HuH-7.5 (cell line): ENCODE results near the gene RPL15.
A peak's percentile ranks its signal among the peaks of the same experiment; 100 is the strongest.

Source experiments
- DNase-seq: peaks from one replicate; pipeline ENCODE4 v3.0.0; 2011; ENCODE audit warnings: low spot score

RPL15 gene

DNA sequence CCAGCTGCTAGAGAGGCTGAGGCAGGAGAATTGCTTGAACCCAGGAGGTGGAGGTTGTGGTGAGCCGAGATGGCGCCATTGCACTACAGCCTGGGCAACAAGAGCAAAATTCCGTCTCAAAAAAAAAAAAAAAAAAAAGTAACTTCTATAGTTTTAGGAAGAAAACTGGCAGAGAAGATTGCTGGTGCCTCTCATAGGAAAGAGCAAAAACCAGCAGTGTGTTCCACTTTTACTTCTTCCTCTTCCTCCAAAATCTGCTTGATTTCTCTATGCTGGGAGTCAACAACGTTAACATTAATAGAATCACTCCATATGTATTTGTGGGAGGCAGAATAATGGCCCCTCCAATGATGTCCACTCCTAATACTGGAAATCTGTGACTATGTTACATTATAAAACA lies 15.6 kb downstream of the RPL15 start:
- DNase-seq = no peak

DNA sequence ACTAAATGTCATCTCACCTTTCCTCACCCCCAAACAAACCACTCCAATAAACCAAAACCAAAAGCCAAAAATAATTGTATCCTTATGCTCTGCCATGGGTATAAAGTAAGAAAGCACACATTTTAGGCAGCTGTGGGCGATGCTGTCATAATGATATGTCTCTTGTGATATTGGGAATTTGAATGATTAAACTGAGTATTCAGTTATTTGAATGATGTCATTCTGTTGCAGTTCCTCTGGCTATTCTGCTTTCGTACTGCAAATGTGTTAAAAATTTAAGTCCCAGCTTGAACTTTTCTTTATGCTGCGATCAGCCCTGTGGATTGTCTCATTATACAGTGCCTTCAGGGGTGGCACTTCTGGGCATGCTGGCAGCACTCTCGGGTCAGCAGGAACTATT lies 17.3 kb downstream of the RPL15 start:
- no peak for DNase-seq

DNA sequence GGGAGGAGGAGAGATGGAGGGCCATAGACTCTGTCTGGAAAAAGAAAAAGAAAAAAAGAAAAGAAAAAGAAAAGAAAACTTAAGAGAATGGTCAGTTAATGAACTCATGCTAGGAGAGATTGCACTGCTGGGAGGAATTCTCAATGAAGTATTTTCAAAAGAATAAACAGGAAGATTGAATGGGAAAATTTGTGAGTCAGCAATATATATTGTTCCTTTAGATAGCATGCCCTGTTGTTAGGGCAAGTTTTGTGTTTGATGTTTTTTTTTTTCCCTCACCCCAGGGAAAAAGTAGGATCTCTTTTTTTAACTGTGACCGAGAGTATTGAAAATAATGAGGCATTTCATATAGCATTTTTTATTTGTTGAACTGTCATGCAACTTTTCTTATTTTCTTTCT lies 20.4 kb downstream of the RPL15 start:
- no peak for DNase-seq

DNA sequence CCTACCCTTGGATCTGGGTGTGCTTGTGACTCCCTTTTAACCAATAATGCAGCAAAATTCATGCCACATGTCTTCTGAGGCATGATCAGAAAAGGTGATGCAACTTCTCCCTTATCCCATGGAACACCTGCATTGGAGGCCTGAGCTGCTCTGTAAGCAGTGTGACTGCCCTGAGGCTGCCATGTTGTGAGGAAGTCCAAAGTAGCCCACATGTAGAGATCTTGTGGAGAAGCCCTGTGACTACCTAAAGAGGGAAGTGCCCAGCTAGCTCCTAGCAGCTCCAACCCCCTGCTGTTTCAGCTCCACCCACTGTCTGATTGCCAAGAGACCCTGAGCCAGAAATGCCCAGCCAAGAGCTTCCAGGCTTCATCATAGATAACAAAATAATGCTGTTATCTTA lies 21.8 kb downstream of the RPL15 start:
- DNase-seq = no peak

DNA sequence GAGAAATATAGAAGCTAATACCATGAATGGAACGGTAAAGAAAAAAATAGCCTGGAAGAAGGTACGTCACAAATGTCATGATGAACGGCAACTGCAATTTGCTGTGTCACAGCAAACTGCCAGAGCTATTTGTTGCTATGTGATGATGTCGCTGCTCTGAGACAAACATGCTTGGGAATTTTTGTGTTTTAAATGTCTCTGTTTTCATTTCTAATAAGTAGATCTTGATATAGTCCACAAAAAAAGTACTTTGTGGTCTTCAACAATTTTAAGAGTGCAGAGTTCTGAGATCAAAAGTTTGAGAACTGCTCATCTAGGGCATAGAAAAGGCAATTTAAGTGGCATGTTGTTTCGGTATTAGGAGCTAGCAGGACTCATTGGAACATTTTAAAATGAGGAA lies 23.8 kb downstream of the RPL15 start:
- no peak for DNase-seq

DNA sequence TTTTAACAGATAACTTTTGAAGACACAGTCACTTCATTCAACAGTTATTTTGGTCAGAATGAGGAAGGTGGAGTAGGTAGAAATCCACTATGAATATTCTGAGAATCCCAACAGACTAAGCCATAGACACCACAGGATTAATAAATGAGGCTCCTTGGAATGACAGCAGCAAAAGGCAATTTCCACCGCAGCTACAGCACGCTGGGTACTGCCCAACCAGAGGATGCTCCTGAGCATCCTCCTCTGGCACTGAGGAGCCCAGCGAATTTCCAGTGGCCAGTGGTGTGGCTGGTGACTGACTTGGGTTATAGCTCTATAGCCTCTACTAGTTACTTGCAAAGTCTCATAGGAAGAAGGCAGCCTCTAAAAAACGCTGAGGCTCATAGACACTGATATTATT lies 24.5 kb downstream of the RPL15 start:
- DNase-seq = no peak

DNA sequence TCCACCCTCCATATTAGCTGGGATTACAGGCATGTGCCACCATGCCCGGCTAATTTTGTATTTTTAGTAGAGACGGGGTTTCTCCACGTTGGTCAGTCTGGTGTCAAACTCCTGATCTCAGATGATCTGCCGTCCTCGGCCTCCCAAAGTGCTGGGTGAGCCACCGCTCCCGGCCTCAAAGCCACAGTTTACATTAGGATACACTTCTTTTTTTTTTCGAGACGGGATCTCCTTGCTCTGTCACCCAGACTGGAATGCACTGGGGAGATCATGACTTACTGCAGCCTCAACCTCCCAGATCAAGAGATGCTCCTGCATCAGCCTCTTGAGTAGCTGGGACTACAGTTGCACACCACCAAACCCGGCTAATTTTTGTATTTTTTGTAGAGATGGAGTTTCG lies 25.6 kb downstream of the RPL15 start:
- no peak for DNase-seq

DNA sequence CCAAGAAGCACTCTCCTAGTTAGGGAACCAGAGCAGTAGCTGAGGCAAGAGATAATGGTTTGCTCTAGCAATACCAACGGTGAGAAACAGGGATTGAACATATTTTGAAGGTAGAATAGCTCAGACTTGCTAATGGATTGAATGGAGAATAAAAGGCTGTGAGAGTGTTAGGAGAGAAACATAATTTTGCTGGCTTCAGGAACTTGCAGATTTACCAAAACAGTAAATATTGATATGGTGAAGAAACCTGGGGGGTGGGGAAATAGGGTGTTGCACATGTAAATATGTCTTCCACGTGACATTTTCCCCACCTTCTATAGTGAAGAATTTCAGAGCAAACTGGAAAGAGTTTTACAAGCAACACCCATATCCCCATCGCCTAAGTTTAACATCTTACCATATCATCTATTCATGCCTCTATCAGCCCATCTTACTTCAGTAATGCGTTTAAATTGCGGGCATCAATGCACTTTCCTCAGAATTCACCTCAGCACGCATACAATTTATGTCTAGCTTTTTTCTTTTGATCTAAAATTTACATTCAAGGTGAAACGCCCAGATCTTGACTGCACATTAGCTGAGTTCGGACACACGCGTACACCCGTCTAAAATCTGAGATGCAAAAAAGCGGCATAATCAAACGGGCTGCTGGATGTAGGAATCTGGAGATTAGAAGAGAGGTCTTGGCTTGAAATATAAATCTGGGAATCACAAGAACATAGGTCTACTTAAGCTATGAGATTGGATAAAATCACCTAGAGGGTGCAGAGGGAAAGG lies 27.3 kb downstream of the RPL15 start:
- no peak for DNase-seq

DNA sequence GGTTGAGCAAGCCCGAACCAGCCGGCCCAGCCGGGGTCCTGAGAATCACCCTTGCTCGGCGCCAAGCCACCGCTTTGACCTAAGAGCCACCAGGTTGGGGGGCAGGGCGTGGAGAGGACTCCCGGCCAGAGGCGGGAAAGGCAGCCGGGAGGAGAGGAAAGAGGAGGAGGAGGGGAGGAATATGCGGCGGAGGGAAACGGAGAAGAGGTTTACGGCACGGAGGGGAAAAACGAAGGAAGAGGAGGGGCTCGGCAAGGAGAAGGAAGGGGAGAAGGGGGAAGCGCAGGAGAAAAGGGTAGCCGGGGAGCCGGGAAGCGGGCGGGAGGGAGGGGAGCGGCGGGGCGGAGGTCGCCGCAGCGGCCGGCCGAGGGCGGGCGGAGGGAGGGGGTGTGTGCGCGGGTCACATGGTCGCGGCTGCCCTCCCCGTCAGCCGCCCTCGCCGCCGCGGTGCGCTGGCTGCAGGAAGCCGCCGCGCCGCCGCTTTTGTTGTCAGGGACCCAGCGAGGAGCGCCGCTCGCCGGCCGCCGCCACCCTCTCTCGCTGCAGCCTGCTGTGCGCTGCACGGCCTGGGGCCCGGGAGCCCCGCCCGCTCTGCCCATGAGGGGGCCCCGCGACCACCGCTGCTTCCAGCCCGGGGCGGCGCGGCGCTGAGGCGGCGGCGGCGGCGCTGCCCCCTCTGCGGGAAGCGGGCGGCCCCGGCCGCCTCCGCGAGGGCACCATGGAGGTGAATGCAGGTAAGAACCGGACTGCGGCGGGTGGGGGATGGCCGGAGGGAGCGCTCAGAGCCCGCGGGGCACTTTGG lies 28.1 kb downstream of the RPL15 start, which contains the start of gene NR1D2:
NR1D2 (plus strand) TSS at position 426 of the 802 bp plus-strand sequence; CDS start at position 719, 293 bp downstream.
- DNase-seq = peak; percentile 87

DNA sequence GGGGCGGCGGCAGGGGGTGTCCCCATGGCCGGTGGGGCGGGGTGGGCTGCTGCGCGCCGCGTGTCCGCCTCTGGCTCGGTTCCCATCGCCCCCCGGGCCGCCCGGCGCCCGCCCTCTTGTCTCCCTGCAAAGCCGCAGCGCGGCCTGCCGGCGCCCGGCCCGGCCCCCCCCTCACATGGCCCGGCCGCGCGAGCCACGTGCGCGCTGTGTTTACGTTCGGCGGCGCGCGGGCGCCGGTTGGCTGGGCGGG lies 28.7 kb downstream of the RPL15 start:
- DNase-seq = no peak

DNA sequence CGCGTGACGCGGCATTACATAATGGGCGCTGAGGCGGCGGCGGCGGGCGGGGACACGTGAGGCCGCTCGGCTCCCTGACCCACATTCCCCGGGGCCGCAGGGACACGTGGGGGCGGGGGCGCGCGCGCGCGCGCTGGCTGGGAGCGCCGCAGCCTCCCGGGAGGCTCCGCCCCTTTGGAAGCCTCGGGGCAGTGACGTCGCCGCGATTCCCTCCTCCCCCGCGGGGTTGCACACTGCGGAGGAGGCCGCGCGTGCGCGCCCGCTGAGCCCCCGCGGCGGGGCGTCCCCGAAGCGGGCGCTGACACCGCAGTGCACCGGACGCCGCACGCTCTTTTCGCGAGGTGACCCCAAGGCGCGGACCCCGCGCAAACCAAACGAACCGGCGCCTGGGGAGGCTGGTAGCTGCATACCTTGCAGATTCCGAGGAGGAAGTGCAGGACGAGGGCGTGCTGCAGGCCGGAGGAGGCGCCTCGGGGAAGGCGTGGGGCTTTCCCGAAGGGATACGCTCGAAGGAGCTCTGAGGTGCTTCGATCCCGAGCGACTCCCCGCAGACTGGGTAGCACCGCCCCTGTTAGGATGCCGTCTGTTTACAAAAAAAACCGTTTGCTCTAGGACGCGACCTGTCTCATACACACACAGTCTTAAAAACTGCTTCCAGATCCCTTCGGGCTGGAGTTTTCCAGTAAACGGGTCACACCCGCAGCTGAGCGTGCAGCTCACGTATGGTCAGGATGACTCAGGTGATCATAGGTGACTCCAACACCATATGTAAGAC lies 29.2 kb downstream of the RPL15 start:
- DNase-seq = peak; percentile 98

DNA sequence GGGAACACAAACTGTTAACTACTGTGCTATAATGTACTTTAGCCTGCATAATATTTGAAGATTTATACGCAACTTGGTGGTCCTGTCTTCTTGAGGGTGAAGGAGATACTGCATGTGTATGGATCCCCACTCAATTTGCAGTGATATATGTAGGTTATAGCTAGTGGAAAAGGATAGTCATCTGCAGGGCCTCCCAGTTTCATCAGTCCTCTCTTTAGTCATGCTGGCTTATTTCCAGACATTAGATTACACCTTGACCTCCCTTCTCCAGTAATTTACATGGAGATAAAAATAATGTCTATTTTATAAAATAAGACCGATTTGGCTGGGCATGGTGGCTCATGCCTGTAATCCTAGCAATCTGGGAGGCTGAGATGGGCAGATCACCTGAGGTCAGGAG lies 31.8 kb downstream of the RPL15 start:
- DNase-seq = no peak

DNA sequence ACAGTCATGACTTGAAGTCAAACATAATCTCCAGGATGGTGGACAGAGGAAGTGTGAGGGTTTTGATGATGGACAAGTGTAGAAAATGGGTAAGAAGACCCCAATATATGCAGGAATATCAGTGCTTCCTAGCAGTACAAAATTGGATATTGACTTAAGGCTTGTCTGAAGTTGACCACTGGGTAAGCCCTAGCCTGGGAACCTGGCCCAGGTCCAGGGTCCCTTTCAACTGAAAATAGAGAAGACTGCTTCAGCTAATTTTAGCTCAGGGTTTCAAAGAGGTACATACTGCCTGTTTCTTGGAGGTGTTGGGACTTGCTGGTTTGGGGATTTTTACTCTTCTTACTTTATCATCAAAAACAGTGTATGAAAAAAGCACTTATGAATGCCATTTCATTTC lies 32.9 kb downstream of the RPL15 start:
- peak; percentile 62 for DNase-seq

DNA sequence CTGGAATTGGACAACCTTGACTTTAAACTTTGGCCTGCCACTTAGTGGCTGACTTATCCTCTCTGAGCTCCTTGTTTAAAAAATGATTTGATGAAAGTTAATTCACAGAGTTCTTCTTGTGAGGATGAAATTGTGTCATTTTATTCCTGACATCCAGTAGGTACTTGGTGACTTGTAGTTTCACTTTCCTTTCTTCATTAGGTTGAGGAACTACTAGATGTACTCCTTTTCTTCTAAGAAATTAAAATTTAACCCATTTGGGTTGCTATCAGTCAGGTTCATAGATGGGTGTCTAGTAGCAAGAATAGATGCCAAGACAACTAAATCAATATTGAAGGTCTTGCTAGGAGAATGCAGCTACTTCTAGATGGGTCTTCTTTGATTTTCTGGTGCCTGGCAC lies 33.4 kb downstream of the RPL15 start:
- DNase-seq = no peak

DNA sequence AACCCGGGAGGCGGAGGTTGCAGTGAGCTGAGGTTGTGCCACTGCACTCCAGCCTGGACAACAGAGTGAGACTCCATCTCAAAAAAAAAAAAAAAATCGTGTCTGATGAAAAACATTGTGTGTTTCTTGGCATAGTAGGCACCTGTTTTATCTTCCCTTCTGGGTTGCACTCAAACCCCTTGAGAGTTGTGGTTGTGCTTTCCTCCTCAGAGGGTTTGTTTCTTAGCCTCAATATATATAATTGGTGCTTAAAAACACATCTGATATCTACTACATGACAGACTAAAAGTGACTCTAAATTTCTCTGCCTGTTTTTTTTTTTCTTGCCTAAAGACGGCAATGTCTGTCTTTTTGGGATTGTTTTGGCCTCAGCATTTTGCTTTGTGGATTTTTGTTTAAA lies 35.7 kb downstream of the RPL15 start:
- DNase-seq = no peak

DNA sequence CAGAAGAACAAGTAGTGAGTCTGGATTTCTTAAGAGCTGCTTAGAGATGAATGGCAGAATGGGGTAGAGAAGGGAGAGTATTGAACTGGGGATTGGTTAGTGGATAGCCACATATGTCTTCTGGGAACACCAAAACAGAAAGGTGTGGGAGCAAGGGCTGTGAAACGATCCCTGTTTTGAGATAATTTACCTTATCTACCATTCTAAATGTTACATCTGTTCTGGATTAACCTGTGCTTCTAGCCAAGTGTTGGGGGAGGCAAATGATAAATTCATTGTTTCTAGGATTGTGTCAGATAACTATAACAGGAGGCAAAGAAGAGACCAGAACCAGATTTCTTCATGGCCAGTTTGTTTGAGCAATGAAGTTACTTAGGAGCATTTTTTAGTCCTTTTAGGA lies 36.6 kb downstream of the RPL15 start:
- DNase-seq = no peak

DNA sequence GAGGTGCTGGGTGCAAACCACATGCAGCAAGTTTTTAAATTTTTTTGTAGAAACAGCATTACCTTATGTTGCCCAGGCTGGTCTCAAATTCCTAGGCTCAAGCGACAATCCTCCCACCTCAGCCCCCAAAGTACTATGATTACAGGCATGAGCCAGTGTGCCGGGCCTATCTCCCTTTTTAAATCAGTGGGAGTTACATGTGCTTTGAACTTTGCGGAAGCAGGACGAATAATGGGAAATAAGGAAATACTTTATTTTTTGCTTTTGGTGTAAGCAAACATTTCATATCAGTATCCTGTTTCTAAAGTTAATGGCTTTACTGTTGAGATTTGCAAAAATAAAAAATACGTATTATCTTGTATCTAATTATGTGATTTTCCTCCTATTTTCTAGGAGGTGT lies 37.2 kb downstream of the RPL15 start:
- DNase-seq = no peak

DNA sequence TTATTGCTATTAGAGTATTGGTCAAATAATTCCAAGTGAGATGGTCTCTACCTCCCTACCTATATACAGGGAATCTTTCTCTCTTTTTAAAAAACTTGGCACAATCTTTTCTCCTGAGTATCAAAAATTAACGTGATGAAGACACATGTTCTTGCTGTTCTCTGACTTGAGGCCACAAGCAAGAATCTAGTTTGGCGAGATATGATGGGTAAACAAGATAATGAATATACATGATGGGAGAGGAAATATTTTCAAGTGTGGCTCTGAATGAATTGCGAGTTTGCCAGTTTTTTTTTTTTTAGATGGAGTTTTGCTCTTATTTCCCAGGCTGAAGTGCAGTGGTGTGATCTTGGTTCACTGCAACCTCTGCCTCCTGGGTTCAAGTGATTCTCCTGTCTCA lies 39.8 kb downstream of the RPL15 start:
- no peak for DNase-seq

DNA sequence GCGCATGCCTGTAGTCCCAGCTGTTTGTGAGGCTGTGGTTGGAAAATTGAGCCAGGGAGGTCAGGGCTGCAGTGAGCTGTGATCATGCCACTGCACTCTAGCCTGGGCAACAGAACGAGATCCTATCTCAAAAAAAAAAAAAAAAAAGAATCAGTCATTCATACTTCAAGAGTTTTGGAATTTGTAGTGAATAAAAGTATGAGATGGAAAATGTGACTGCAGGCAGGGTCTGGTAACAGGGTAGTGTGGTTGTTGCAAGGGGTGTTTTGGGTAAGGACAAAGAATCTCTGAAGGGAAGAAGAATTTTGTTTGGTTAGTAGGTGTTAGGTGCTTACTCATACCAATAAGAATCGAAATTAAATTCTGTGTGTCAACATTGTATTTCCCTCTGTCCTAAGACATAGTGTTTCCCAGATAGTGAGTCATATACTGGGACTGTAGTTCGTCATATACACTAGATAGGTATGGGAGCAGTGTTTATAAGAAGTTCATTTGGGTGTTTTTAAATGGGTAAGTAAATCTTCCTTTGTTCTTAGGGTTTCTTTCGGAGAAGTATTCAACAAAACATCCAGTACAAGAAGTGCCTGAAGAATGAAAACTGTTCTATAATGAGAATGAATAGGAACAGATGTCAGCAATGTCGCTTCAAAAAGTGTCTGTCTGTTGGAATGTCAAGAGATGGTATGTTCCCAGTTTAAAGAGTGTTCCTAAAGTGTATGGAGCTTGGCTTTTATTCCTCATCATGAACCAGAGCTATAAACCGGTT lies 42.4 kb downstream of the RPL15 start:
- no peak for DNase-seq

DNA sequence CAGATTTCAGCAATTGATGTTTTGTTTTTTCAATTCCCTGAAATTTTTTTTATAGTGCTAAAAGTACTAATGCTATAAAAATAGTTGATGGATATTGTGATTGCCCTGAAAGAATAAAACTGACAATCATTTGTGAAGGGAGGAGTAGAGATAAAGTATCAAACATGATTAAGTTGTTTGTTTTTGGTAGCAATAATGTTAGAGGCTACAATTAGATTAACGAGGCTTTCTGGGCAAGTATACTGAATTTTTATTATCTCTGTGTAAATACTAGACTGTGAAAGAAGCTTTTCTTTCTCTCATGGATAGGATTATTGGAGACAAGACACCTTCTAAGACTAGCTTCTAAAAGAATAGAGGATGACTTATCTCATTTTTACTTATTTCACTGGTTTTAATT lies 43.7 kb downstream of the RPL15 start:
- DNase-seq = no peak

DNA sequence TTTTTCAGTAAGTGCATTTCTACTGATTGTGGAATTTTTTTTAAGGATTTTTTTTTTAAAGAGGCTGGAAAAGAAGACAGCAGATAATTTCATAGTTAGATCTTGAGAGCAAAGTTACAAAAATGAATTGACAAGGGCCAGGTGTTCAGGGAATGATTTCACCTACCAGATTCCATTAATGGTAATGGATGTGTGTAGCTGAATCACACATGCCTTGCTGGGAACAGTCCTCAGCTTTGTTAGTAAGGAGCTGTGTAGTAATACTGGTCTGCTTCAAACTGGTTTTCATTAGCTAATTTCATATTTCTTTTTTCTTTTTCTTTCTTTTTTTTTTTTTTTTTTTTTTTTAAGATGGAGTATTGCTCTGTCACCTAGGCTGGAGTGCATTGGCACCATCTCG lies 44.1 kb downstream of the RPL15 start:
- no peak for DNase-seq

DNA sequence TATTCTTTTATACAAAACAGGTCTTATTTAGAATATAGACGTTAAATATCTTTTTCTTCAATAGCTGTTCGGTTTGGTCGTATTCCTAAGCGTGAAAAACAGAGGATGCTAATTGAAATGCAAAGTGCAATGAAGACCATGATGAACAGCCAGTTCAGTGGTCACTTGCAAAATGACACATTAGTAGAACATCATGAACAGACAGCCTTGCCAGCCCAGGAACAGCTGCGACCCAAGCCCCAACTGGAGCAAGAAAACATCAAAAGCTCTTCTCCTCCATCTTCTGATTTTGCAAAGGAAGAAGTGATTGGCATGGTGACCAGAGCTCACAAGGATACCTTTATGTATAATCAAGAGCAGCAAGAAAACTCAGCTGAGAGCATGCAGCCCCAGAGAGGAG lies 45.0 kb downstream of the RPL15 start:
- DNase-seq = no peak
